ENCODE measurements around the gene TLR8.

TLR8 gene

GRCh38 chrX:12874581-12874980 lies 31.8 kb upstream of the TLR8 start:
- TF ChIP-seq ZFX (IDR thresholded peaks at IDR 0.05; ENCODE audit: borderline replicate concordance) (no peak), CTCF (IDR thresholded peaks at IDR 0.05) (no peak)
- no peak overlapping the region for H3K27ac ChIP-seq

GRCh38 chrX:12877386-12877785 lies 29.0 kb upstream of the TLR8 start:
- TF ChIP-seq ZFX (IDR thresholded peaks at IDR 0.05; ENCODE audit: borderline replicate concordance) (no peak), CTCF (IDR thresholded peaks at IDR 0.05) (no peak)

GRCh38 chrX:12878536-12878935 lies 27.9 kb upstream of the TLR8 start:
- no peak for TF ChIP-seq CTCF (IDR thresholded peaks at IDR 0.05)
- TF ChIP-seq ZFX (IDR thresholded peaks at IDR 0.05; ENCODE audit: borderline replicate concordance): no peak
- H3K27ac ChIP-seq: no peak overlapping the region

More at GRCh38 chrX:12877386-12877785, 29.0 kb upstream of the TLR8 start:
- peak overlapping the region; percentile 38; the same call in 1 of the 2 replicates for H3K27ac ChIP-seq

GRCh38 chrX:12881914-12882313 lies 24.5 kb upstream of the TLR8 start:
- H3K27ac ChIP-seq: no peak overlapping the region
- TF ChIP-seq CTCF (IDR thresholded peaks at IDR 0.05): no peak
- TF ChIP-seq ZFX (IDR thresholded peaks at IDR 0.05; ENCODE audit: borderline replicate concordance): no peak

- no peak overlapping the region for H3K27ac ChIP-seq
- TF ChIP-seq ZFX (IDR thresholded peaks at IDR 0.05; ENCODE audit: borderline replicate concordance) (no peak), CTCF (IDR thresholded peaks at IDR 0.05) (no peak)
Observed at GRCh38 chrX:12885508-12885907, 20.9 kb upstream of the TLR8 start.

- H3K27ac ChIP-seq: no peak overlapping the region
Observed at GRCh38 chrX:12886545-12886944, 19.9 kb upstream of the TLR8 start.

GRCh38 chrX:12887141-12887540 lies 19.3 kb upstream of the TLR8 start:
- H3K27ac ChIP-seq: no peak overlapping the region
- TF ChIP-seq CTCF (IDR thresholded peaks at IDR 0.05) (no peak), ZFX (IDR thresholded peaks at IDR 0.05; ENCODE audit: borderline replicate concordance) (no peak)

More at GRCh38 chrX:12886545-12886944, 19.9 kb upstream of the TLR8 start:
- no peak for TF ChIP-seq CTCF (IDR thresholded peaks at IDR 0.05)
- TF ChIP-seq ZFX (IDR thresholded peaks at IDR 0.05; ENCODE audit: borderline replicate concordance): no peak
